ENCODE results near the gene ADCK2. TPM values are rescaled to one million over a fixed set of nuclear protein-coding genes. Genes with fewer than 3 reads are reported as not detected.

Gene ADCK2
- total and polyA plus RNA-seq, 12 donors: 6.8 to 33.9 (median 12.8) TPM

DNA sequence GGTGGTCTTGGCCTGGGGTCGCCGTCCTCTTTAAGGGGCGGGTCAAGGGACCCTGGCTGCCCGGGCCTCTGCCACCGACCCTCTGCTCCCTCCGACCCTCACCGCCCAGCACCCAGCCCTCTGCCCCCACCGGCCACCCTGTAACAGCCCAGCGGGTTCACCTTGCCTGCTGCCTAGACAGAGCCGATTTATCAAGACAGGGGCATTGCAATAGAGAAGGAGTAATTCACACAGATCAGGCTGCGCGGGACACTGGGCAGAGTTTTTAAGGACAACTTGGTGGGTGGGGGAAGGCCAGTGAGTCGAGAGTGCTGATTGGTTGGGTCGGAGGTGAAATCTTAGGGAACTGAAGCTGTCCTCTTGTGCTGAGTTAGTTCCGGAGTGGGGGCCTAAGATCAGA lies 779 bp upstream of the ADCK2 start:
- Histone ChIP-seq H3K27me3 (no peaks in the 10 kb centered on the region), H3K9me3 (replicated peaks in 1 of 3) (no peaks in the 10 kb centered on the region), H3K27ac (no peak overlapping the region), H3K36me3 (replicated peaks in 1 of 2) (no peaks in the 10 kb centered on the region), H3K4me3 (no peak overlapping the region), H3K4me1 (replicated peaks in 1 of 2) (peaks cover 0 to 13% of the 10 kb centered on the region in 2 donors)
- TF ChIP-seq, protein P1, sequence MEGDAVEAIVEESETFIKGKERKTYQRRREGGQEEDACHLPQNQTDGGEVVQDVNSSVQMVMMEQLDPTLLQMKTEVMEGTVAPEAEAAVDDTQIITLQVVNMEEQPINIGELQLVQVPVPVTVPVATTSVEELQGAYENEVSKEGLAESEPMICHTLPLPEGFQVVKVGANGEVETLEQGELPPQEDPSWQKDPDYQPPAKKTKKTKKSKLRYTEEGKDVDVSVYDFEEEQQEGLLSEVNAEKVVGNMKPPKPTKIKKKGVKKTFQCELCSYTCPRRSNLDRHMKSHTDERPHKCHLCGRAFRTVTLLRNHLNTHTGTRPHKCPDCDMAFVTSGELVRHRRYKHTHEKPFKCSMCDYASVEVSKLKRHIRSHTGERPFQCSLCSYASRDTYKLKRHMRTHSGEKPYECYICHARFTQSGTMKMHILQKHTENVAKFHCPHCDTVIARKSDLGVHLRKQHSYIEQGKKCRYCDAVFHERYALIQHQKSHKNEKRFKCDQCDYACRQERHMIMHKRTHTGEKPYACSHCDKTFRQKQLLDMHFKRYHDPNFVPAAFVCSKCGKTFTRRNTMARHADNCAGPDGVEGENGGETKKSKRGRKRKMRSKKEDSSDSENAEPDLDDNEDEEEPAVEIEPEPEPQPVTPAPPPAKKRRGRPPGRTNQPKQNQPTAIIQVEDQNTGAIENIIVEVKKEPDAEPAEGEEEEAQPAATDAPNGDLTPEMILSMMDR (IDR thresholded peaks at IDR 0.05): no peak
- no peak for TF ChIP-seq POLR2A (IDR thresholded peaks at IDR 0.05)
- DNase-seq: no peak
- intact Hi-C loops (cut with DNase I): no loop called here
- WGBS, 4 donors: 67 to 76% (median 71%) methylated on average over 10 to 15 of the region's 15 CpGs

DNA sequence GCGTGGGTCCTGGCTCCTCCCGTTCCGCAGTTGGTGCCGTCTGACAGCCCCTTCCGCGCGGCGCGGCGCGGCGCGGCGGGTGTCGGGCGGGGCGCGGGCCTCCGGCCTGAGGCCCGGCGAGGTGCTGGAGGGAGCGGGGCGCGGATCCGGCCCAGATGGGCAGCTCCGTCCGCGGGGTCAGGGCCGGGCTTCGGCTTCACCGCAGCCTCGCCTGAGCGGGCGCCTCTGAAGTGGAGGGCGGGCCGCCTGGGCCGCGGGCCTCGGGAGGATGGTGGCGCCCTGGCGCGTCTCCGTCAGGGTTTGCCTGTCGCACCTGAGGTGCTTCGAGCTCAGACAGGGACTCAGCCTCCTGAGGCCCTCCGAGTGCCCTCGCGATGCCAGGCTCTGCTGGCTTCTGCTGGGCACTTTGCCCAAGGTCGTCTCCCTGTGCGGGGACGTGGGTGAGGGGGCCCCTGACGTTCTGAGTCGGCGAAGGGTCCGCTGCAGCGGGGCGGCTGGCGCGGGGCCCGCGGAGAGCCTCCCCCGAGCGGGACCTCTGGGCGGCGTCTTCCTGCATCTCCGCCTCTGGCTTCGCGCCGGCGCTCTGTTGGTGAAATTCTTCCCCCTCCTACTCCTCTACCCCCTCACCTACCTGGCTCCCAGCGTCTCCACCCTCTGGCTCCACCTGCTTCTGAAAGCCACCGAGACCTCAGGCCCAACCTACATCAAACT lies 473 bp downstream of the ADCK2 start:
- peak overlapping the region in 3 of 5 donors; percentile 62 to 77 (median 71) for H3K27ac ChIP-seq
- no peaks in the 10 kb centered on the region for H3K9me3 ChIP-seq (replicated peaks in 1 of 3)
- H3K27me3 ChIP-seq: no peaks in the 10 kb centered on the region
- H3K36me3 ChIP-seq (replicated peaks in 1 of 2): no peaks in the 10 kb centered on the region
- WGBS, 4 donors: 0 to 2% (median 1%) methylated on average over 22 to 72 of the region's 72 CpGs
- peaks cover 0 to 13% of the 10 kb centered on the region in 2 donors for H3K4me1 ChIP-seq (replicated peaks in 1 of 2)
- peak overlapping the region in 3 of 4 donors; percentile 13 to 98 (median 51) for H3K4me3 ChIP-seq
- DNase-seq: peak; percentile 28 to 63 (median 39)
- intact Hi-C loops (cut with DNase I): no loop called here
- TF ChIP-seq, protein P1 (IDR thresholded peaks at IDR 0.05): no peak
- TF ChIP-seq POLR2A (IDR thresholded peaks at IDR 0.05): peak in 1 of 2 donors; percentile 52

DNA sequence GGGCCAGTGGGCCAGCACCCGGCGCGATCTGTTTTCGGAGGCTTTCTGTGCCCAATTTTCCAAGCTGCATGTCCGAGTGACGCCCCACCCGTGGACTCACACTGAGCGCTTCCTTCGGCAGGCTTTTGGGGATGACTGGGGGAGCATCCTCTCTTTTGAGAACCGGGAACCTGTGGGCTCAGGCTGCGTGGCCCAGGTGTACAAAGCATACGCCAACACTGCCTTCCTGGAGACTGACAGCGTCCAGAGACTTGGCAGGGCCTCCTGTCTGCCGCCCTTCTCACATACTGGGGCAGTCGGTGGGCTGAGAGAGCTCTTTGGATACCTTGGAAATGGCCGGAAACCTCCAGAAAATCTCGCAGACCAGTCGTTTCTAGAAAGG lies 1.0 kb downstream of the ADCK2 start:
- Histone ChIP-seq H3K27me3 (no peaks in the 10 kb centered on the region), H3K4me1 (replicated peaks in 1 of 2) (peaks cover 0 to 13% of the 10 kb centered on the region in 2 donors), H3K36me3 (replicated peaks in 1 of 2) (no peaks in the 10 kb centered on the region), H3K9me3 (replicated peaks in 1 of 3) (no peaks in the 10 kb centered on the region), H3K4me3 (peak overlapping the region in 2 of 4 donors; percentile 51 to 98), H3K27ac (peak overlapping the region in 1 of 5 donors; percentile 77)
- TF ChIP-seq, protein P1 (IDR thresholded peaks at IDR 0.05): no peak
- no peak for TF ChIP-seq POLR2A (IDR thresholded peaks at IDR 0.05)
- intact Hi-C loops (cut with DNase I): no loop called here
- WGBS, 4 donors: 38 to 48% (median 44%) methylated on average over 12 to 18 of the region's 18 CpGs
- DNase-seq: no peak

DNA sequence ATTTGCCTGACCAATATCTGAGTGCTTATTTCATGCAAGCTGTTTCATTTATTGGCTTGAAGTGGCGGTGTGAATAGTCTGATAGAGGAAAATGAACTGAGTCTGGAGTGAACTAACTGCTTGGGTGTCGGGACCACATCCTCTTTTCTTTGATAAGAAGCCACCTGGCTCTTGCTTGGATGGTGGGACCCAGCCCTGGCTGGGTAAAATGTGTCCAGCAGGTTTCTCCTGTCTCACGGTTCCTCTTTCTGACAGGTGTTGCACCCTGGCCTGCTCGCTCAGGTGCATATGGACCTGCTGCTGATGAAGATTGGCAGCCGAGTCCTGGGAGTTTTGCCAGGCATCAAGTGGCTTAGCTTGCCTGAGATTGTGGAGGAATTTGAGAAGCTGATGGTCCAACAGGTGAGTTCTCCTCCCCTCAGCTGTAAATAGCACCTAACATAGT lies 1.6 kb downstream of the ADCK2 start:
- WGBS, 4 donors: 83 to 91% (median 86%) methylated on average over 4 to 5 of the region's 5 CpGs
- Histone ChIP-seq H3K4me3 (no peak overlapping the region), H3K36me3 (replicated peaks in 1 of 2) (no peaks in the 10 kb centered on the region), H3K4me1 (replicated peaks in 1 of 2) (peaks cover 0 to 13% of the 10 kb centered on the region in 2 donors), H3K27me3 (no peaks in the 10 kb centered on the region), H3K9me3 (replicated peaks in 1 of 3) (no peaks in the 10 kb centered on the region), H3K27ac (no peak overlapping the region)
- TF ChIP-seq, protein P1 (IDR thresholded peaks at IDR 0.05): no peak
- no peak for TF ChIP-seq POLR2A (IDR thresholded peaks at IDR 0.05)
- DNase-seq: peak in 1 of 7 donors; percentile 14
- intact Hi-C loops (cut with DNase I): no loop called here
